ENCODE data around the gene RBMS3. TPM values are rescaled to one million over a fixed set of nuclear protein-coding genes. Genes with fewer than 3 reads are reported as not detected.

The RBMS3 gene
- total RNA-seq, 3 donors from 2014 or later = 48.4 to 117 (median 103) TPM

- intact Hi-C loops (cut with DNase I; ENCODE audit: low total_unique reads) = no loop called here
- no peak for TF ChIP-seq POLR2AphosphoS5 (IDR thresholded peaks at IDR 0.05)
- no peak for TF ChIP-seq CTCF (IDR thresholded peaks at IDR 0.05)
- TF ChIP-seq POLR2A (IDR thresholded peaks at IDR 0.05) = no peak
Measured at GRCh38 chr3:29240887-29241286, 40.0 kb upstream of the RBMS3 start.

GRCh38 chr3:29241855-29242254, 39.0 kb upstream of the RBMS3 start:
- no peak for DNase-seq (ENCODE audit: low spot score in 2 of 2)
- Histone ChIP-seq H3K27me3 (no peaks in the 10 kb centered on the region), H3K9me3 (no peaks in the 10 kb centered on the region), H3K36me3 (no peaks in the 10 kb centered on the region), H3K4me1 (no peaks in the 10 kb centered on the region), H3K4me3 (no peak overlapping the region), H3K27ac (no peak overlapping the region)
- intact Hi-C loops (cut with DNase I; ENCODE audit: low total_unique reads) = no loop called here
- TF ChIP-seq POLR2AphosphoS5 (IDR thresholded peaks at IDR 0.05) = no peak
- no peak for TF ChIP-seq CTCF (IDR thresholded peaks at IDR 0.05)
- TF ChIP-seq POLR2A (IDR thresholded peaks at IDR 0.05) = no peak

More at GRCh38 chr3:29240887-29241286, 40.0 kb upstream of the RBMS3 start:
- Histone ChIP-seq H3K36me3 (no peaks in the 10 kb centered on the region), H3K4me1 (no peaks in the 10 kb centered on the region), H3K27me3 (no peaks in the 10 kb centered on the region), H3K9me3 (no peaks in the 10 kb centered on the region), H3K27ac (no peak overlapping the region), H3K4me3 (no peak overlapping the region)
- DNase-seq (ENCODE audit: low spot score in 2 of 2) = no peak

GRCh38 chr3:29242296-29242695, 38.6 kb upstream of the RBMS3 start:
- H3K36me3 ChIP-seq = no peaks in the 10 kb centered on the region
- no peaks in the 10 kb centered on the region for H3K9me3 ChIP-seq
- H3K27ac ChIP-seq = no peak overlapping the region
- no peak overlapping the region for H3K4me3 ChIP-seq
- no peaks in the 10 kb centered on the region for H3K27me3 ChIP-seq
- intact Hi-C loops (cut with DNase I; ENCODE audit: low total_unique reads) = no loop called here
- H3K4me1 ChIP-seq = no peaks in the 10 kb centered on the region
- DNase-seq (ENCODE audit: low spot score in 2 of 2) = no peak
- TF ChIP-seq POLR2A (IDR thresholded peaks at IDR 0.05) (no peak), CTCF (IDR thresholded peaks at IDR 0.05) (no peak), POLR2AphosphoS5 (IDR thresholded peaks at IDR 0.05) (no peak)

- Histone ChIP-seq H3K4me1 (no peaks in the 10 kb centered on the region), H3K36me3 (no peaks in the 10 kb centered on the region), H3K27ac (no peak overlapping the region), H3K9me3 (no peaks in the 10 kb centered on the region), H3K4me3 (no peak overlapping the region), H3K27me3 (no peaks in the 10 kb centered on the region)
- DNase-seq (ENCODE audit: low spot score in 2 of 2) = no peak
- TF ChIP-seq CTCF (IDR thresholded peaks at IDR 0.05) (no peak), POLR2A (IDR thresholded peaks at IDR 0.05) (no peak), POLR2AphosphoS5 (IDR thresholded peaks at IDR 0.05) (no peak)
- intact Hi-C loops (cut with DNase I; ENCODE audit: low total_unique reads) = no loop called here
Measured at GRCh38 chr3:29245441-29245840, 35.4 kb upstream of the RBMS3 start.

- intact Hi-C loops (cut with DNase I; ENCODE audit: low total_unique reads) = no loop called here
- H3K36me3 ChIP-seq = no peaks in the 10 kb centered on the region
- no peak for DNase-seq (ENCODE audit: low spot score in 2 of 2)
- H3K4me1 ChIP-seq = no peaks in the 10 kb centered on the region
- H3K9me3 ChIP-seq = no peaks in the 10 kb centered on the region
- TF ChIP-seq CTCF (IDR thresholded peaks at IDR 0.05) = no peak
- no peaks in the 10 kb centered on the region for H3K27me3 ChIP-seq
- no peak overlapping the region for H3K4me3 ChIP-seq
- no peak overlapping the region for H3K27ac ChIP-seq
Measured at GRCh38 chr3:29247088-29247745, 33.7 kb upstream of the RBMS3 start.
